Measurements from ENCODE around the gene DEPDC1B.
"Not testable (repeated sequence)": the region's sequence is repeated elsewhere in the genome, so short reads cannot be mapped to it uniquely, and the experiment has no call there.

Gene DEPDC1B

DNA sequence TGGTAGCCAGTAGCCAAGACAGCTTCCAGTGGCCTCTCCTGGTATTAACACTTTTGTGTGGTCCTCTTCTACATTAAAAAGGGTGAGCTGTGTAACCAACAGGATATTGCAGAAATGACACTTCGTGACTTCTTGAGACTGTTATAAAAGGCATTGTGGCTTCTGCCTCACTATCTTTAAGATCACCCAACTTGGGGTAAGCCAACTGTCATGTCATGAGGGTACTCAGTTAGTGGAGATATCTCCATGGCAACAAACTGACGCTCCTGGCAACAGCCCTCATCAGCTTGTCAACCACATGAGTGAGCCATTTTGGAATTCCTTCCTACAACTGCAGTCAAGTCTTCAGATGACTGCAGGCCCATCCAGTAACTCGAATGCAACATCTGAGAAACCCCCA lies 121.7 kb downstream of the DEPDC1B start:
- no peak for DNase-seq

DNA sequence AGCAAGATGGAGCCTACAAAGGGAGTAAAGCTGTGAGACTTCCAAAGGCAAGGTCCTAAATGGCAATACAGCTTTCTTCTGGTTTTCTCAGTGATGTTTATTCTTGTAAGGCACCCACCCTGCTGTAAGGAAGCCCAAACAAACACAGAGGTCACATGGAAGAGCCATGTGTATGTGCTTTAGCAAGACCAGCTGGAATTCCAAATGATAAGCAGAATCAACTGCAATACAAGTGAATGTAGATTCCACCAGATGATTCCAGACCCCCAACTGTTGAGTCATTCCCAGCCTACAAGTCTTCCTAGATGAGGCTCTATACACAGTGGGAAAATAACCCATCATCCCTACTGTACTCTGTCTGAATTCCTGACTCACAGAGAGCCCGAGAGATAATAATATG lies 122.8 kb downstream of the DEPDC1B start:
- no peak for DNase-seq

DNA sequence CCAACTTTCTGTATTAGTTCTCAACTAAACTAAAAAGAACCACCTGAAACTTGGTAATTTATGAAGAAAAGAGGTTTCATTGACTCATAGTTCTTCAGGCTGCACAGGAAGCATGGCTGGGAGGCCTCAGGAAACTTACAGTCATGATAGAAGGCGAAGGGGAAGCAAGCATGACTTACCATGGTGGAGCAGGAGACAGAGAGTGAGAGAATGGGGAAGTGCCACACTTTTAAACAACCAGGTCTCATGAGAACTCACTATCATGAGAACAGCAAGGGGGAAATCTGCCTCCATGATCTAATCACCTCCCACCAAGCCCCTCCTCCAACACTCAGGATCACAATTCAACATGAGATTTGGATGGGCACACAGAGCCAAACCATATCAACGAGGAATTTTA lies 123.5 kb downstream of the DEPDC1B start:
- no peak for DNase-seq

DNA sequence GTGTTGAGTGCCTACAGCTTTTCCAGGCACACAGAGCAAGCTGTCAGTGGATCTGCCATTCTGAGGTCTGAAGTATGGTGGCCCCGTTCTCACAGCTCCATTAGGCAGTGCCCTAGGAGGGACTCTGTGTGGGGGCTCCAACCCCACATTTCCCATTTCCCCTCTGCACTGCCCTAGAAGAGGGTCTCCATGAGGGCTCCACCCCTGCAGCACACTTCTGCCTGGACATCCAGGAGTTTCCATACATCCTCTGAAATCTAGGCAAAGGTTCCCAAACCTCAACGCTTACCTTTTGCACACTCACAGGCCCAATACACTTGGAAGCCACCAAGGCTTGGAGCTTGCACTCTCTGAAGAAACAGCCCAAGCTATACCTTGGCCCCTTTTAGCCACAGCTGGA lies 131.3 kb downstream of the DEPDC1B start:
- no peak for DNase-seq

DNA sequence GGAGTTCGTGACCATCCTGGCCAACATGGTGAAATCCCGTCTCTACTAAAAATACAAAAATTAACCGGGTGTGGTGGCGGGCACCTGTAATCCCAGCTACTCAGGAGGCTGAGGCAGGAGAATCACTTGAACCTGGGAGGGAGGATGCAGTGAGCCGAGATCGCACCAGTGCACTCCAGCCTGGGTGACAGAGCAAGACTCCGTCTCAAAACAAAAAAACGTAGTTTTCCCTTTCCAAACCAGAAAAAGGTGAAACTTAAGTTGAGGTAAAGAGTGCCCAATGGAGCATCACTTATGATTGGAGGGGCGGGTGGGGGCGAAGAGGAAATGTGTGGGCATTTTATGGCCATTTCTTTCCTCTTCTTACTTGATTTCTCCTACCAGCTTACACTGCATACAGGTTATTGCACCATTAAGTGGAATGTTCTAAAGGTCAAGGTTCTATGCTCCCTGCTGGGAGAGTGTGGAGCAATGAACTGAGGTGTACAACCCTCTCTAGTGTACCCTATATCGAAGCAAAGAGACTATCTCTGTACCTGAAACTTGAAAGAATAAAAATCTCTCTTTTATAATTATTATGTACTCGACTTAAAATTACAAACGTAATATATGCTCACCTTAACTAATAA lies 136.2 kb downstream of the DEPDC1B start:
- DNase-seq, result no peak

DNA sequence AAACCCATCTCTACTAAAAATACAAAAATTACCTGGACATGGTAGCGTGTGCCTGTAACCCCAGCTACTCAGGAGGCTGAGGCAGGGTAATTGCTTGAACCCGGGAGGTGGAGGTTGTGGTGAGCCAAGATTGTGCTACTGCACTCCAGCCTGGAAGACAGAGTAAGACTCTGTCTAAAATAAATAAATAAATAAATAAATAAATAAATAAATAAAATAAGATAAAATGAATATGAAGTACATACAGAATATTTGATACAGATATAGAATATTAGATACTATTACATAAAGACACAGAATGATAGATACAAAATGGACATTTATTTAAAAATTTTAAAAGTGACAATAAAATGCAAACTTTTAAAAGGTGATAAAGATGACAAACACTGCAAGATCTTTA lies 146.7 kb downstream of the DEPDC1B start:
- DNase-seq, result not testable (repeated sequence)

DNA sequence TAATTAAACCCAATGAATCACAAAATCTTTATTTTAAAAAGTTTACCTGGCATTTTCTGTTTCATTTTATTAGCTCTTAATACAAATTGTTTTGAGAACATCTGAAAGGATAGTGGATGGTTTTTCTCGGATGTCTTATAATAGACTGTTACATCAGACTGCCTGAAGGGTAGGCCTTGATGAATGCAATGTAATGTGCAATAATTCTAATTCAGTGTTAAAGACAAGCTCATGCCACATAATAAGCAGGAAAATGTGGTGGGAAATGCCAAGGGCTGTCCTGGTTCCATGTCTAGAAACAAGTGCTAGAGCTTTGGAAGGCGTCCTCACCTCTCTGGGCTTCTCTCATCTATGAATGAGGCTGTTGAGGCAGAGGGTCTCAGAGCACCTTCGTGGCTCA lies 148.1 kb downstream of the DEPDC1B start:
- DNase-seq, result no peak

DNA sequence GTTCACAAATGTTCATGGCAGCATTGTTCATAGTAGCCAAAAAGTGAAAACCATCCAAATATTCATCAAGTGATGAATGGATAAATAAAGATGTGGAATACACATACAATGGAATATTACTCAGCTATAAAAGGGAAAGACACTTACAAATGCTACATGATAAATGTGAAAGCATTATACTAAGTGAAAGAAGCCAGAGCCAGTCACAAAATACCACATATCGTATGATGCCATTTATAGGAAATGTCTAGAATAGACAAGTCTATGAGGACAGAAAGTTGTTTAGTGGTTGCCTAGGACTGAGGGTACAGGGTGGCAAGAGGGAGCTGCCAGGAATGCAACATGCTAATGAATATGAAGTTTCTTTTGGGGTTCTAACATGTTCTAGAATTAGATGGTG lies 148.7 kb downstream of the DEPDC1B start:
- DNase-seq, result no peak

DNA sequence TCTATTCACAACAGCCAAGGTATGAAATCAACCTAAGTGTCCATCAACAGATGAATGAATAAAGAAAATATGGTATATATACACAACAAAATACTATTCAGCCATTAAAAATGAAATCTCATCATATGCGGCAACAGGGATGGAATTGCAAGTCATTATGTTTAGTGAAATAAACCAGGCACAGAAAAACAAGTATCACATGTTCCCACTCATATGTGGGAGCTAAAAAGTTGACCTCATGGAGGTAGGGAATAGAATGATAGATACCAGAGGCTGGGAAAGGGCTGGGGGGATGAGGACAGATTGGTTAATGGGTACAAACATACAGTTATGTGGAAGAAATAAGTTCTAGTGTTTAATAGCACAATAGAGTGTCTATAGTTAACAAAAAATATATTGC lies 149.7 kb downstream of the DEPDC1B start:
- no peak for DNase-seq

DNA sequence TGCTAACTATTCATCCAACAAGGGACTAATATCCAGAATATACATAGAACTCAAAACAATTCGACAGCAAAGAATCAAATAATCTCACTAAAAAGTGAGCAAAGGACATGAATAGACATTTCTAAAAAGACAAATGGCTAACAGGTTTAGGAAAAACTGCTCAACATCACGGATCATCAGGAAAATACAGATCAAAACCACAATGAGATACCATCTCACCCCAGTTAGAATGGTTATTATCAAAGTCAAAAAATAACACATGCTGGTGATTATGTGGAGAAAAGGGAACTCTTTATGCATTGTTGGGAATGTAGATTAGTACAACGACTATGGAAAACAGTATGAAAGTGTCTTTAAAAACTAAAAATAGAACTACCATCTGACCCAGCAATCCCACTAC lies 150.1 kb downstream of the DEPDC1B start:
- no peak for DNase-seq

All from stimulated activated naive CD4-positive, alpha-beta T cell (primary cell).